ENCODE data around the gene PLPP1. TPM values are rescaled to one million over a fixed set of nuclear protein-coding genes. Genes with fewer than 3 reads are reported as not detected.

PLPP1 gene
- polyA plus RNA-seq, 1 donor from 2014 or later: 9.5 TPM

GRCh38 chr5:55407059-55407684 is 127.6 kb downstream of the PLPP1 start:
- peaks cover 5% of the 10 kb centered on the region for H3K36me3 Mint-ChIP-seq
- no peak overlapping the region for H3K4me3 Mint-ChIP-seq
- H3K4me1 Mint-ChIP-seq: no peaks in the 10 kb centered on the region
- no peaks in the 10 kb centered on the region for H3K27me3 Mint-ChIP-seq
- peak overlapping the region in 1 of 3 donors; percentile 82 for H3K27ac Mint-ChIP-seq
- no peaks in the 10 kb centered on the region for H3K9me3 Mint-ChIP-seq

- no peak overlapping the region for H3K4me3 Mint-ChIP-seq
- H3K9me3 Mint-ChIP-seq: no peaks in the 10 kb centered on the region
- H3K27ac Mint-ChIP-seq: no peak overlapping the region
- no peaks in the 10 kb centered on the region for H3K4me1 Mint-ChIP-seq
- peaks cover 5% of the 10 kb centered on the region for H3K36me3 Mint-ChIP-seq
- no peaks in the 10 kb centered on the region for H3K27me3 Mint-ChIP-seq
Measured at GRCh38 chr5:55406292-55406691, 128.5 kb downstream of the PLPP1 start.

GRCh38 chr5:55402199-55402598 is 132.6 kb downstream of the PLPP1 start:
- peaks cover 1% of the 10 kb centered on the region for H3K36me3 Mint-ChIP-seq
- H3K4me3 Mint-ChIP-seq: no peak overlapping the region
- no peaks in the 10 kb centered on the region for H3K27me3 Mint-ChIP-seq
- H3K9me3 Mint-ChIP-seq: no peaks in the 10 kb centered on the region
- H3K4me1 Mint-ChIP-seq: no peaks in the 10 kb centered on the region
- H3K27ac Mint-ChIP-seq: peak overlapping the region in 1 of 3 donors; percentile 59

- H3K27me3 Mint-ChIP-seq: no peaks in the 10 kb centered on the region
- H3K27ac Mint-ChIP-seq: no peak overlapping the region
- H3K4me1 Mint-ChIP-seq: peaks cover 0 to 4% (median 0%) of the 10 kb centered on the region in 3 donors
- no peak overlapping the region for H3K4me3 Mint-ChIP-seq
- H3K9me3 Mint-ChIP-seq: no peaks in the 10 kb centered on the region
- peaks cover 12% of the 10 kb centered on the region for H3K36me3 Mint-ChIP-seq
Measured at GRCh38 chr5:55393501-55394175, 141.1 kb downstream of the PLPP1 start.

DNA sequence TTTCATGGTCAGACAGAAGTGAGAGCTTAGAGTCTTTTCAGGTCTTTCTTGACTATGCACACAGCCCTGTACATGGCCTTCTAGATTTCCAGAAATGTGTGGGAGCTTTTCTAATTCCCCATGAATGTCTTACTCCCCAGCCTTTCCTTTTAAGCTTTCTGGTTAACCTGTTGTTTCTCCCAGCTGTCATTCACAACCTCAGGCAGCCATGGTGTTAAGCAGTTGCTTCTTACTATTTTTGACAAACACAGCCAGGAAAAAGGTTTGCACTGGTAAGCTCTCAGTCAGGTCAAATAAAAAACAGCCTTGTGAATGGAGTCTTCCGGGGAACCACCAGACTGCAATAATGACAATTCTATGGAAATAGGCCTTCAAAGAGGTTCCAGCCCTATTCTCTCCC is 142.1 kb downstream of the PLPP1 start:
- Mint-ChIP-seq H3K4me3 (no peak overlapping the region), H3K9me3 (no peaks in the 10 kb centered on the region), H3K4me1 (peaks cover 0 to 4% (median 0%) of the 10 kb centered on the region in 3 donors), H3K27me3 (no peaks in the 10 kb centered on the region), H3K36me3 (peaks cover 12% of the 10 kb centered on the region), H3K27ac (no peak overlapping the region)

DNA sequence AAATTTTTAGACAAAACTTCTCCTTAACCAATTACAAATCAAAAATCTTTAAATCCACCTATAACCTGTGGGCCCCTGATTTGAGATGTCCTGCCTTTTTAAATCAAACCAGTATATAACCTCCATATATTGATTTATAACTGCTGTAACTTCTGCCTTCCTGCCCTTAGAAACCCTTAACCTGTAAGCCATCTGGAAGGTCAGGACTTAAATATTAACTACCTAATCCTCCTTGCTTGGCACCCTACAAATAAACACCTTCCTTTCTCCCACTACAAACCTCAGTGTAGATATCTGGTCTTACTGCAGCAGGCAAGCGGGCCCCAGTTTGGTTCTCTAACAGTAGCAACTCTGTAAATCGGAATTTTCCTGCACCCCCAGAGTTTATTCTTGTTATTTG is 143.1 kb downstream of the PLPP1 start:
- Mint-ChIP-seq H3K27me3 (no peaks in the 10 kb centered on the region), H3K9me3 (no peaks in the 10 kb centered on the region), H3K4me1 (peaks cover 0 to 4% (median 0%) of the 10 kb centered on the region in 3 donors), H3K36me3 (peaks cover 12% of the 10 kb centered on the region), H3K4me3 (no peak overlapping the region), H3K27ac (no peak overlapping the region)

GRCh38 chr5:55387865-55388264 is 146.9 kb downstream of the PLPP1 start:
- peaks cover 0 to 5% (median 3%) of the 10 kb centered on the region in 3 donors for H3K4me1 Mint-ChIP-seq
- no peak overlapping the region for H3K4me3 Mint-ChIP-seq
- peaks cover 19% of the 10 kb centered on the region for H3K36me3 Mint-ChIP-seq
- no peak overlapping the region for H3K27ac Mint-ChIP-seq
- H3K9me3 Mint-ChIP-seq: peaks cover 5 to 7% (median 7%) of the 10 kb centered on the region in 3 donors
- no peaks in the 10 kb centered on the region for H3K27me3 Mint-ChIP-seq

DNA sequence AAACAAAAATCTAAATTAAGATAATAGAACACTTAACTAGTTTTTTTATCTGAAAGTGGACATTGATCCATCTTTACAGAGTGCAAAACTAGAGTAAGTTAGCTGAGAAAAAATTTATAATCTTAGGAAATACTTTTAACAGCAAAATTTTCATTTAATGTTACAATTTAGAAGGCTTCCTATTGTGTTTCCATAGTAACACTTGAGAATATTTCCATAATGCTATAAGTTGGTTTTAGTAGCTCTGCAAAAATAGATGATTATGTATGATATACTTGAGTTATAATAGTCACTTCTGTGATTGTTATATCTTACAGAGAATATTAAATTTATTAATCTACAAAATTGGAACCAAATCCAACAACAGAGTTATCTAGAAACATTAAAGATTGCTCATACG is 148.4 kb downstream of the PLPP1 start:
- no peak overlapping the region for H3K27ac Mint-ChIP-seq
- peaks cover 7 to 10% (median 9%) of the 10 kb centered on the region in 3 donors for H3K9me3 Mint-ChIP-seq
- H3K4me1 Mint-ChIP-seq: peaks cover 0 to 5% (median 3%) of the 10 kb centered on the region in 3 donors
- H3K36me3 Mint-ChIP-seq: peaks cover 26% of the 10 kb centered on the region
- H3K4me3 Mint-ChIP-seq: no peak overlapping the region
- no peaks in the 10 kb centered on the region for H3K27me3 Mint-ChIP-seq

DNA sequence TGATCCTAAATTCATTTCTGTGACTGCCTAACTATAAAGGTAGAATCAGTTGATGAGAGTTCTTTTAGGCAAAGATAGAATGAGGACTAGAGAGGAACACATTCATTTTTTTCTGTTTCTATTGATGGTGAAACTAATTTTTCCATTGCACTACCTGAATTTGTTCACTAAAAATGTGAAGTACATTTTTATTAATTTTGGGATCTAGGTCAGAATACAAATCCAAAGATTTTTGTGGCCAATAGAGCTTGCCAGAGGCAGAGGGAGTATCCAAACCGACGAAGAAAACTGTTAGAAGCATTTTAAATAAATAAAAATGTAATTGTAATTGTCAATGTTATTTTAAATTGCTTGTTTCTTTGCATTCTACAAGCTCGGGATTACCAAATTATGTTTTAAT is 148.9 kb downstream of the PLPP1 start:
- Mint-ChIP-seq H3K36me3 (peaks cover 25% of the 10 kb centered on the region), H3K27ac (peak overlapping the region in 1 of 3 donors; percentile 67)

GRCh38 chr5:55385227-55385626 is 149.5 kb downstream of the PLPP1 start:
- H3K27me3 Mint-ChIP-seq: no peaks in the 10 kb centered on the region
- H3K4me3 Mint-ChIP-seq: no peak overlapping the region
- H3K9me3 Mint-ChIP-seq: peaks cover 7 to 11% (median 10%) of the 10 kb centered on the region in 3 donors
- peaks cover 0 to 5% (median 3%) of the 10 kb centered on the region in 3 donors for H3K4me1 Mint-ChIP-seq
- H3K36me3 Mint-ChIP-seq: peaks cover 29% of the 10 kb centered on the region
- H3K27ac Mint-ChIP-seq: no peak overlapping the region

More for the DNA sequence above, 148.9 kb downstream of the PLPP1 start:
- no peaks in the 10 kb centered on the region for H3K27me3 Mint-ChIP-seq
- H3K4me1 Mint-ChIP-seq: peaks cover 0 to 5% (median 3%) of the 10 kb centered on the region in 3 donors
- no peak overlapping the region for H3K4me3 Mint-ChIP-seq
- peaks cover 7 to 11% (median 10%) of the 10 kb centered on the region in 3 donors for H3K9me3 Mint-ChIP-seq

- no peaks in the 10 kb centered on the region for H3K27me3 Mint-ChIP-seq
- peaks cover 0 to 5% (median 3%) of the 10 kb centered on the region in 3 donors for H3K4me1 Mint-ChIP-seq
- peaks cover 27% of the 10 kb centered on the region for H3K36me3 Mint-ChIP-seq
- peaks cover 7 to 11% (median 10%) of the 10 kb centered on the region in 3 donors for H3K9me3 Mint-ChIP-seq
- peak overlapping the region in 1 of 3 donors; percentile 59 for H3K27ac Mint-ChIP-seq
- H3K4me3 Mint-ChIP-seq: no peak overlapping the region
Measured at GRCh38 chr5:55384072-55384471, 150.7 kb downstream of the PLPP1 start.

GRCh38 chr5:55383254-55383653 is 151.5 kb downstream of the PLPP1 start:
- peaks cover 27% of the 10 kb centered on the region for H3K36me3 Mint-ChIP-seq
- H3K4me1 Mint-ChIP-seq: peaks cover 0 to 5% (median 3%) of the 10 kb centered on the region in 3 donors
- H3K27ac Mint-ChIP-seq: no peak overlapping the region
- H3K27me3 Mint-ChIP-seq: no peaks in the 10 kb centered on the region
- no peak overlapping the region for H3K4me3 Mint-ChIP-seq
- H3K9me3 Mint-ChIP-seq: peaks cover 7 to 11% (median 10%) of the 10 kb centered on the region in 3 donors

DNA sequence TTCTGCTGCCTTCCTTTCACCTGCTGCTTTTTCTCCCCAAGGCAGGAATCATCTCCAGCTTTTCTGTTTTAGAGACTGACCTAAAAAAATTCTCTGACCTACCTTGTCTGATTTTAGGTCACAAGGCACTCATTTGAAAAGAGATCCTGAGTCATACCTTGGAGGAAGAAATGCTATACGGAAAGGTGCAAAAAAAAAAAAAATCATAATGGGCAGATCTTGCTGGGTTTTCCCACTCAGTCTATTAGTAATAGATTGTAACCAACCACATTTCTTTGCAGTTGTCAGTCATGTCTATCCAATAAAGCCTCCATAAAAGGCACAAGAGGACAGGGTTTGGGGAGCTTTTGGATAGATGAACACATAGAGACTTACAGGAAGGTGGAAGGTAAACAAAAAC is 157.0 kb downstream of the PLPP1 start:
- Mint-ChIP-seq H3K27me3 (no peaks in the 10 kb centered on the region), H3K4me3 (no peak overlapping the region), H3K4me1 (no peaks in the 10 kb centered on the region), H3K27ac (peak overlapping the region in 2 of 3 donors; percentile 7 to 20), H3K36me3 (peaks cover 28% of the 10 kb centered on the region), H3K9me3 (peaks cover 0 to 11% (median 5%) of the 10 kb centered on the region in 3 donors)
